Hindlimb muscle (tissue), 1 donor: ENCODE measurements around the gene SCGB1C2. TPM values are rescaled to one million over a fixed set of nuclear protein-coding genes. Genes with fewer than 3 reads are reported as not detected.

Experiments
- DNase-seq: peaks from one replicate; pipeline ENCODE4 v3.0.0-alpha.2; 2013
- polyA plus RNA-seq: library from polyadenylated mRNA; unstranded; fragments of 120-200 nt; gene quantifications from one replicate; pipeline ENCODE4 v1.2.1, GENCODE V29; 2013; ENCODE audit not compliant: insufficient read length

Gene SCGB1C2
- polyA plus RNA-seq, 1 donor = not detected

DNA sequence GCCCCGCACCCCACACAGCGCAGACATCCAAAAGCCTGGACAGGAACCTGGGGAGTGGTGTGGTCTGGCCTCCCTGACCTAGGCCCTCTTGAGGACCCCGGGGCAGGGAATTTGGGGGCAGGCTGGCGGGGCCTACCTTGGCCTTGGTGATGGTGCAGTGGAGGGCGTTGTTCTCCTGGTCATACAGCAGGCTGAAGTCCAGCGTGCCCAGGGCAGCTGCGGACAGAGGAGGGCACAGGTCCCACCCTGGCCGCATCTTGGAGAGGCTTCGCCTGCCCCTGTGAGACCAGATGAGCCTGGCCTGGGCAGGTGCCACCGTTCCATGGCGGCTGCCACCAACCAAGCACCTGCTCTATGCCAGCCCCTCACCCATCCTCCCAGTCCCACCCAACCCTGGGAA, 35.0 kb downstream of the SCGB1C2 start:
- DNase-seq = no peak

DNA sequence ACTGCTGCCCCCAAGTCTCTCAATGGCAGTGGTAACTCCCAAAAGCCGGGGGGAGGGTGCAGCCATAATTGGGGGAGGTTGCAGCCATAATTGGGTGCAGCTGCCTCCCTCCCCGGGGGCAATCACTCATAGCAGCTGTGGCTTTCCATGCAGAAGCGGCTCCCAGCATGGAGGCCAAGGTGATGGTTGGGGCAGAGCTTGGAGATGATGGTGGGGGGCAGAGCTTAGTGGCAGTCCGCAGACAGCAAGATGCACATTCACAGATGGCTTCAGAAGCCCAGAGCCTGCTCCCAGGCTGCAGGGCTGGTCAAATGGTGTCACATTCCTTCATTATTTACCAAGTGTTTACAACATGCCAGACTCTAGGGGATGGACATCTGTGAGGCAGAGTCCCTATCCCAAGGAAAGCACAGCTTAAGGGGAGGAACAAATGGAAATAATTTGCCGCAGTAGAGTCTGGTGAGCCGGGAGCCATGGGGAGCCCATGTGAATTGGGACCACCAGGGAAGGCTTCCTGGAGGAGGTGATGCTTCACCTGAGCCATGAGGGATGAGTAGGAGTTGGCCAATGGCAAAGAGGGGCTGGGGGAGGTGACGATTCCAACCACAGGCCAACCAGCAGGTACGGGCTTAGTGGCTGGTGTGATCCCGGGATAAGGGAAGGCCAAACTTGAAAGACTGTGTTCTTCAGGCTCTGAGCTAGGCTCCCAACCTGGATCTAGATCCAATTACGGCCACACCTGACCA, 36.0 kb downstream of the SCGB1C2 start:
- no peak for DNase-seq

DNA sequence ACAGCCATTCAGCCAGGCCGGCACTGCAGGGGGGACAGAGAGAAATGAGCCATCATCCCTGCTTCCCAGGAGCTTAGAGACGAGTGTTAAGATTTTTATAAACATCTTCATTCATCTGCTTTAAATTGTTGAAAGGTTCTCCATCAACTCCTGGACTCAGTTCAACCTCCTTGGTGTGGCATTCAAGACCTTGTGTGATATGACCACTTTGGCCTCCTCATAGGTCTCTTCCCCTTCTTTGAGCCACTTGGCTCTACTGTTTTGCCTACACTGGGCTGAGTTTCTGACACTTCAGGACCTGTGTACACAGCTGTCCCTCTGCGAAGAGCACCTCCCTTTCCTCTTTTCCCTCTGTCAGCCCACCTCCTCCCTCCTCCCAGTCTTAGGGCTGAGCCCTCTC, 39.8 kb downstream of the SCGB1C2 start:
- DNase-seq = no peak

DNA sequence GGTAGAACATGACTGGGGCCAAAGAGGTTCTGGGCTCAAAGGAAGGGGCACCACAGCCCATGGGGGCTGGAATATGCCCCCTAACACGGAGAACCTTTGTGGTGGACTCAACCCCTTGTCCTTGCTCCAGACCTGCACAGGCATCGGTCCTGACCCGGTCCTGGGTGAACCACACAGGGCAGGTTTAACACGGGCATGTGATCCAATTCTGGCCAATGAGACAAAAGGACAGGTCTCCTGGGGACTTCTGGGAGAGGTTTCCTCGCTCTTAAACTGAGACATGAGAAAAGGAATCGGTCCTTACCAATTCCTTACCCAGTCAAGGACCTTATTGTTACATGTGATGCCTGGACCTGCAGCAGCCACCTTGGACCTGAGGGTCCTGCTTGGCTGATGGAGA, 40.4 kb downstream of the SCGB1C2 start:
- DNase-seq = no peak

DNA sequence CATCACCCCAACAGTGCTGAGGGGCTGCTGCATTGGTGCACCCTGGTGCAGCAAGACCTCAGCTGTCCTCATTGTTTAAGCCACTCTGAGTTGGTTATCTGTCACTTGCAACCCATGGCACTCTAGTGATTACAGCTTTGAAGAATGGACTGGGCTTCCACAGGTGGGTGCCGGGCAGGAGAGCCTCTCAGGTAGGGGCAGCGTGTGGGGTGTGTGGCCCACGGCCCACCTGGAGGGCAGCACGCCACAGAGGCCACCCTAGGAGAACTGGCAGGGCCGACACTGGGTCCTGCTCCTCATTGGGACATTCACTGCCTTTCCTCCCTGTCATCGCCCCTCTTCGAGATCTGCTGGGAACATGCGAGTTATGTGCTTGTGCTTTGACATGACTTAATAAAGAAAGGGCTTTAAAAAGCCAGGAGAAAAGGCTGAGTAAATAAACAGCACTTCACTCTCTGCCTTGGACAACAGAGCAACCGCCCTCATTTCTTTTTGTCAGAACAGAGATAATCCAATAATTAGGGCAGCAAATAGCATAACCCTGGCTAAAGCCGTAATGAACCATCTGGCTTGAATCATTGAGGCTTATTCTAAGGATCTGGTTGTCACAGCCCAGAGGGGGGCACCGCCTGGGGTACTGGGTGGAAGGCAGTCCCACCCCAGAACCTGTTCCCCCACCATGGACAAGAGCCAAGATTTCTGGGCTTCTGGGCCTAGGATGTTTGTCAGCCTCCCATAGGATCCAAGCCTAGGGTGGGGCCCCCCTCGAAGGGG, 41.1 kb downstream of the SCGB1C2 start:
- DNase-seq = no peak

DNA sequence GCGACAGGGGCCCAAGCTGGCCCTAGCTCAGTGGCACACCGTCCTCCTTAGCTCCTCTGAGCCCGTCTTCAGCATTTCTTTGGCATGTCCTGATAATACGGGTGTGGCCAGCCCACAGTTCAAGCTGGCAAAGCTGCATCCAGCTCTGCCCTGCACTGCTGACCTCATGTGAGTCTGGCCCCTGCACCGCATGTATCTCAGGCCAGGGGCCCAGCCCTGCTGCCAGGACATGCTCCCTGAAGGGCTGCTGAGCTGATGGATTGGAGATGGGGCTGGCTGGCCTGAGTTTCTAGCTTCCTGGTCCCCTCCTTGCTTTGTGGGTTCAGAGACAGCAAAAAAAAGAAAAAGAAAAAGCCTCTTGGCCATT, 41.7 kb downstream of the SCGB1C2 start:
- no peak for DNase-seq

DNA sequence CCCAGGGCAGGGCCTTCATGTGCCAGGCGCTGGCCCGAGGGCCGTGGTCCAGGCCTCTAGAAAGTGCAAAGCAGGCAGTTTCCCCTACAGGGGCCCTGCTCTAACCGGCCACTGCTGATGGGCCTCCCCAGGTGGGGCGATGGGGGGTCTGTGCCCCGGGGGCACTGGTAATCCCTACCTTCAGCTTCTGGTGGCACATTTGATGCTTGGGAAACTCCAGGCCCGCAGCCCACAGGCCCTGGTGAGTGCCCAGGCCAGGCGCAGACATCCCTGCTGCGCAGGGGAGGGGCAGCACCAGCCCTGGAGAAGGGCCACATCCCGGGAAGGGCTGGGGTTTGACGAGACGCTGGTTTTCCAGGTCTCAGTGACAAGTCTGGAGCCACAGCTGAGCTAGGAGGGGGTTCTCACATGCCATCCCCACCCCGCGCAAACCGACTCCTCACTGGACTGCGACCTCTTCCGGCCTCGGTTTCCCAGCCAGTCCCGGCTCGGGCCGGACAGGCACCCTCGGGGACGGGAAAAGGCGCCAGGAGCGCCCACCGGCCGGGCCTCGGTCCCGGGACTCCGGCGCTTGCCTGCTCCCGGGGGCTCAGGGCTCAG, 42.5 kb downstream of the SCGB1C2 start:
- DNase-seq = no peak

DNA sequence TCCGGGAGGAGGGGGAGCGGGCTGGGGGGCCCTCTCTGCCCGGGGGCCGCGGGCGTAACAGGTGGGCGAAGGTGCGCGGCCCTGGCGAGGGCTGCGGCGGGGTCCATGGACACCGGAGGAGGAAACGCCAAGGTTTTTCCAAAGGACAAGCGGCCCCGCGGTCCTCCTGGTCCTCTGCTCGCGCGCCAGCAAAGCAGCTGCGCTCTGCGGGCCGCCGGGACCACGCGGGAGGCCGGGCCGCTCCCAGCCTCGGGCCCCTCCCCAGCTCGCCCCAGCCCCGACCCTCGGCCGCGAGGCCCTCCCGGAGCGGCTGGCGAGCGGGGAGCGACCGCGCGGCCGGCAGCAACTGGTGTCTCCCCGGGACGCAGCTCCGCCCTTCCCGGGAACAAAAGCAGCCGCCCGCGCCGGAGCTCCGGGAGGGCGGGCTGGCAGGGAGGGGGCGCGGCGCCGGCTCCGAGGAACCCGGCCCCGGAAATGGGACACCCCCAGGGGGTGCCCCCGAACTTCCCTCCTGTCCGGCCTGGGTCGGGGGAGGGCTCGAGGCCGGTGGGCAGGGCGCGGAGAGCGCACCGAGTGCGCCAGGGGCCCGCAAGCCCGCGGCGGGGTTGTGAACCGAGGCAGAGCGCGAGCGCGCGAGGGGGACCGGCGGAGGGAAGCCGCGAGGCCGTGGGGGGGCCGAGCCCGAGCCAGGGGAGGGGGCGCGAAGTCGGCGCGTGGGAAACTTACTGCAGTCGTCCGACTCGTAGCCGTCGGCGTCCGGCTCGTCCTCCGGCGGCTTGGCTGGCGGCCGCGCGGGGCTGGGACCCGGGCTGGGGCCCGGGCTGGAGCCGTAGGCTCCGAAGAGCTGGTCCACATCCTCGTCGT, 43.2 kb downstream of the SCGB1C2 start:
- peak; percentile 34 for DNase-seq

DNA sequence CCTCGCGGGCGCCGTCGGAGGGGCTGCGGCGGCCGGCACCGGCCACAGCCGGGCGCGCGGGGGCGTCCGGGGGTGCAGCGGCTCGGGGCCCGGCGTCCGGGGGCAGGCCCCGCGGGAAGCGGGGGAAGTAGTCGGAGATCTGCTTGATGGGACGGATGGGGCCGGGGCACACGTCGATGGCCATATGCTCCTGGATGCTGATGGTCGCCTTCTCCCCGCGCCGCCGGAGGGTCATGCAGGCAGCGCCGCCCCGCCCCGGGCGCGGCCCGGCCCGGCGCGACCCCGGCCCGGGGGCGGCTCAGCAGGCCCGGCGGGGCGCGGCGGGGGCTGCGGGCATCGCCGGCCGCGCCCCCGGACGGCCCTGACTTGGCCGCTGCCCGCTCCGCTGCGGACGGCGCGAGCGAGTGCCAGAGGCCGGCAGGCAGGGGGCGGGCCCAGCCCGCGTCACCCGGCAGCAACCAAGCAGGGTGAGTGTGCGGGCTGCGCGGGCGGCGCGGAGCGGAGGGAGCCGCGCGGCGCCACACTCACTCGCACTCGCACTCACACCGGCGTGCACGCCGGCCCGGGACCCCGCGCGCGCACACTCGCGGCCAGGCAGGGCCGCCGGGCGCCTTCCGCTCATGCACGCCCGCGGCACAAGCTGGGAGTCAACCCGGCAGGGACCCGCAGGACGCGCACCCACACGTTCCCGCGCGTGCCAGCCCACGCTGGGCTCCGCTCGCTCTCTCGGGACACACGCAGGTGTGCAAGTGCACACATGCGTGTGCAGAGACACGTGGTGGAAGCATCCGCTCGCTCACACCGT, 44.1 kb downstream of the SCGB1C2 start, which contains the start of gene DOC2B:
Gene DOC2B (minus strand): TSS at position 406 of the 805 bp plus-strand sequence. CDS start 171 bp downstream, at position 235.
- DNase-seq = peak; percentile 70

DNA sequence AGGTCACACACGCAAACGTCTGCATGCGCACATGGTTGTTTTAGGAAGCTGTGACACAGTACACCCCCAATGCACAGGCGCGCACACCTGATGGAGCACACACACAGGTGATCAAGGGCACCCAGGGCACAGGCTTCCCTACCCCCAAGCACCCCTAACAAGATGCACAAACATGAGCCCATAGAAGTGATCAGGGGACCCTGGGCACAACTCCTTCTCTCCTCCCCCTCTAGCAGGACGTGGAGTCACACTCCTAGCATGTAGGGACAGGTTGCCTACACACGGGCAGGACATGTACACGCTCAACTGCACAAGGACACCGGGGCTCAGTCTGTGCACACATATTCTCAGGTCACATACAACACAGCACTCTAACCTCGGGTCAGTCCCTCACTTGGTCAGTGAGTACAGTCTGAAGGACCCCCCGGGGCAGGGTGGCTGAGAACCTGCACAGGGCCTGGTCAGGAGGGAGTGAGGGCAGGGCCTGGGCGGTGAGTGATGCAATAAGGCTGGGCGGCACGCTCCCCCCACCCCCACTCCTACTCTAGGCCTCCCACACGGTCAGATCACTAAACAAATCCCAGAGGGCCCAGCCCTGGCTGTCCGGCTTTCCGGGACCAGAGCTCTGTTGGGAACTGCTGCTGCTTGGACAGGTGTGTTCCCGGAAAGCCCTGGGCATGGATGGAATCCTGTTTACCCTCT, 44.8 kb downstream of the SCGB1C2 start:
- DNase-seq = no peak

DNA sequence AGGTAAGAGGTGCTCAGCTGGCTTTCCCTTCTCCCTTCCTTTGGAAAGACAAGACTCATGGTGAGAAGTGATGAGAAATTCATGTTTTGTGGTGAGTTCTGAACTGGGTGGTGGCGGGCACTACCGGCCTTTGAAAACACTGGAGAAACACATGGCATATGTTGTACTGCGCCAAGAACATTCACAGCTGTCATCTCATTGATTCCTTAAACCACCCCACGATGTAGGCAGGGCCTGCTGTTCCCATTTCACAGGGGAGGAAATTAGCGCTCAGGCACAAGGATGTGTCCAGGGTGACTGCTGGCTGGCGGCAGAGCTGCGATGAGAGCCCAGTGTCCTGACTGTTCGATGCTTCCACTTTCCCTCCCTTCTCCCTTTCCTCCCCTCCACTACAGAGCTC, 45.7 kb downstream of the SCGB1C2 start:
- no peak for DNase-seq

DNA sequence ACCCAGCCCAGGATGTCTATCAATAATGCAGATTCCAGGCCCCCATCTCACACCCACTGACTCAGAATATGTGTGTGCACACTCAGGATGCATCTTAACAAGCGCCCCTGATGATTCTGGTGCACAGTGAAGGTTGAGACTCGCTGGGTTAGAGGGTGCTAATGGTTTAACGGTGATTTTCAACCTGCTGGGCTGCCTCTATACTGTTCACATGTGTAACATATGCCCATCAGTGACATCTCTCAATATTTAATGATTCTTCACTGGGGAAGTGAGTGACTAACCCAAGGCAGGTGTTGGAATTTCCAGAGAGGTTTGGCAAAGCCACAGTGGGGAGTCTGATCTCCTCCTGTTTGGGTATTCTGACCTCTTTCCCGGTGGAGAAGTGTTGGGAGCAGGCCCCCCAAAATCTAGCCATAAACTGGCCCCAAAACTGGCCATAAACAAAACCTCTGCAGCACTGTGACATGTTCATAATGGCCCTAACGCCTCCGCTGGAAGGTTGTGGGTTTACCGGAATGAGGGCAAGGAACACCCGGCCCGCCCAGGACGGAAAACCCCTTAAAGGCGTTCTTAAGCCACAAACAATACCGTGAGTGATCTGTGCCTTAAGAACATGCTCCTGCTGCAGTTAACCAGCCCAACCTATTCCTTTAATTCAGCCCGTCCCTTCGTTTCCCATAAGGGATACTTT, 48.2 kb downstream of the SCGB1C2 start:
- no peak for DNase-seq

DNA sequence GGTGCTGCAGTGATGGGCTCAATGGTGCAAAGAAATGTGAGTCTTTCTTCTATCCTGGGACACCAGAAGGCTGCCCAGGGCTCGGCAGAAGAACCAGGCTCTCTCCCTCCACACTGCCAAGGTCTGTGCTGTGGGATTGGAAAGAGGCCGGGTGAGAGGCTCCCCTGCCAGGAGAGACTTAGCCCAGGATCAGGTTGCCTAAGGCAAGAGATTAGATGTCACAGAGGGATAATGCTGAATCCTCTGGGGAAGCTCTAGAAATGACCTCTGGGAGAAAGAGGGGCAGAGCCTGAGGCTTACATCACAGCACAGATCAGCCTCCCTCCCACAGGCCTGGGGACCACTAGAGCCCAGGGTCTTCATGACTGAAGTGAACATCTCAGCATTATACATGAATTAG, 49.8 kb downstream of the SCGB1C2 start:
- no peak for DNase-seq

Other genes with a start within 250 kb of the SCGB1C2 start
- gene DOC2B, start 44.1 kb downstream of the SCGB1C2 start, polyA plus RNA-seq = 3.6 TPM
- gene RPH3AL, start 215.2 kb downstream of the SCGB1C2 start, polyA plus RNA-seq = 5.9 TPM